K562 (cell line): ENCODE data around the gene SCAMP2. TPM values are rescaled to one million over a fixed set of nuclear protein-coding genes. Genes with fewer than 3 reads are reported as not detected.

ENCODE experiments used
- BHLHE40 ChIP-seq: IDR thresholded peaks from 2 replicates; pipeline ENCODE4 v1.6.1; 2011; ENCODE audit warnings: low read length, improper control_type of control experiment
- FOXJ3 ChIP-seq: sonication (generic); formaldehyde crosslinking; IDR thresholded peaks from 2 replicates; pipeline ENCODE4 v1.4.0; 2020; ENCODE audit warnings: mild to moderate bottlenecking, missing genetic modification reagents
- GATAD2A ChIP-seq: fragments of 450-650 bp; IDR thresholded peaks from 2 replicates; pipeline ENCODE4 v1.6.1; 2017
- HDAC6 ChIP-seq: IDR thresholded peaks from 2 replicates; pipeline ENCODE4 v1.6.1; 2012; ENCODE audit warnings: low read depth, mild to moderate bottlenecking, control low read depth, inconsistent platforms, low read length, moderate library complexity
- MCM2 ChIP-seq: fragments of 450-650 bp; IDR thresholded peaks from 2 replicates; pipeline ENCODE4 v1.6.1; 2017; ENCODE audit warnings: low read depth, mild to moderate bottlenecking
- MEF2D ChIP-seq: conservative IDR thresholded peaks from 2 replicates; pipeline ENCODE4 v1.6.1; 2016; ENCODE audit warnings: low read depth, missing genetic modification characterization, missing compliant biosample characterization
- SOX6 ChIP-seq: fragments of 450-650 bp; IDR thresholded peaks from 2 replicates; pipeline ENCODE4 v1.6.1; 2014; ENCODE audit warnings: mild to moderate bottlenecking
- polyA plus RNA-seq, 8 experiments: library from polyadenylated mRNA; depleted of rRNA in 4 of 8; stranded (reverse) in 5 of 8; unstranded in 3 of 8; fragments of >200 nt; fragmentation: Nextera tagmentation in 2 of 8; fragmentation: Illumina TruSeq in 1 of 8; extraction: Ambion mirVana in 2 of 8; extraction: Trizol in 1 of 8; gene quantifications; 2 replicates each; pipeline versions ENCODE4 v1.2.1 to v1.2.3, GENCODE V29; 2011 to 2014; ENCODE audit warnings: inconsistent platforms in 1 of 8, missing spikeins in 1 of 8
- total RNA-seq, 7 experiments: library from RNA; depleted of rRNA in 6 of 7; stranded (reverse); fragments of >200 nt in 6 of 7; fragmentation: Illumina TruSeq in 2 of 7; extraction: Trizol in 2 of 7; gene quantifications; 2 replicates each; pipeline versions ENCODE4 v1.2.1 to v1.2.3, GENCODE V29; 2011 to 2021; ENCODE audit warnings: low replicate concordance in 1 of 7
- TF ChIP-seq, protein P1 (sequence below): fragments of 200-600 bp; sonication (generic); IDR thresholded peaks from one replicate; pipeline ENCODE4 v1.6.1; 2012; ENCODE audit warnings: mild to moderate bottlenecking, low read depth, low read length, inconsistent platforms
- TF ChIP-seq, protein P2 (sequence below): fragments of 450-650 bp; IDR thresholded peaks from 2 replicates; pipeline ENCODE4 v1.6.1; 2018; ENCODE audit not compliant: partially characterized antibody
- TF ChIP-seq, protein P3 (sequence below): IDR thresholded peaks from 2 replicates; pipeline ENCODE4 v1.6.1; 2012; ENCODE audit warnings: low read depth, low read length, improper control_type of control experiment, borderline replicate concordance

Gene SCAMP2
- total and polyA plus RNA-seq, 9 of the 15 experiments (the other 6 are each of a cell fraction or from before 2014, with no cell fraction given): 5.9 to 61.1 (median 20.1) TPM

DNA sequence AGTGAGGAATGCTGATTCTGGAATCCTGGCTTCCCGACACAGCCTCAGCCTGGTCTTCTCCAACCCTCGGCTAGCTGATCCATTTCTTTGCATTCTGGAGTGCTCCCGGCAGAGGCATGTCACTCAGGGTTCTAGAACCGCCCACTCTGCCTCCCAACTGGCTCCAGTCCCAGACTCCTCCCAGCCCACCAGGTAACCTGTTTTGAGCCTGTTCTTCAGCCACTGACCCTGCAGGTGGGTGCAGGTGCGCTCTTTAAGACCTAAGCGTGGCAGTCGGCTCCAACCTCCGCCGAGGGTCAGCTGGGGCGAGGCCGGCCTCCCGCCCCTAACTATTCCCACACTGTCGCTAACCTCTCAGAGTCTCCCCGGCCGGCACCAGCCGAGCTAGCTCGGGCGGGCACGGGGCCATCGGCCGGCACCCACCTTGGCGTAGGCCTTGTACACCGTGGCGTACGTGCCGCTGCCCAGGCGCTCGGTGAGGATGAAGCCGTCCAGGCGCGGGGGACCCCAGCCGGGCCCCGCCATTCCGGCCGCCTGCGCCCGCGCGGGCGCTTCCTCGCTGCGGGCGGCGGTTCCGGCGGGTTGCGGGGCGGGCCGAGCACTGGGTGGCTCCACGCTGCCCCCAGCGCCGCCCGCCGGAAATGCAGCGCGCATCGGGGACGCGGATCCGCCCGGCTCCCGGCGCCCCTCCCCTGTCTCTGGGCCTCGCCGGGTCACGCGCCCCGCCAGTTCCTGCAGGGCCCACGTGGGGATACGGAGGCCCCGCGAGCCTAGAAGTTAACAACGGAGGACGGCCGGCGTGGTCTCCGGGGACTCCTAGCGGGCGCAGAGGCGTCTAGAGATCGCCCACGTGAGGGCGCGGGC, 30.4 kb downstream of the SCAMP2 start, which contains the start of gene ULK3 (continued):
- TF ChIP-seq, protein P1, sequence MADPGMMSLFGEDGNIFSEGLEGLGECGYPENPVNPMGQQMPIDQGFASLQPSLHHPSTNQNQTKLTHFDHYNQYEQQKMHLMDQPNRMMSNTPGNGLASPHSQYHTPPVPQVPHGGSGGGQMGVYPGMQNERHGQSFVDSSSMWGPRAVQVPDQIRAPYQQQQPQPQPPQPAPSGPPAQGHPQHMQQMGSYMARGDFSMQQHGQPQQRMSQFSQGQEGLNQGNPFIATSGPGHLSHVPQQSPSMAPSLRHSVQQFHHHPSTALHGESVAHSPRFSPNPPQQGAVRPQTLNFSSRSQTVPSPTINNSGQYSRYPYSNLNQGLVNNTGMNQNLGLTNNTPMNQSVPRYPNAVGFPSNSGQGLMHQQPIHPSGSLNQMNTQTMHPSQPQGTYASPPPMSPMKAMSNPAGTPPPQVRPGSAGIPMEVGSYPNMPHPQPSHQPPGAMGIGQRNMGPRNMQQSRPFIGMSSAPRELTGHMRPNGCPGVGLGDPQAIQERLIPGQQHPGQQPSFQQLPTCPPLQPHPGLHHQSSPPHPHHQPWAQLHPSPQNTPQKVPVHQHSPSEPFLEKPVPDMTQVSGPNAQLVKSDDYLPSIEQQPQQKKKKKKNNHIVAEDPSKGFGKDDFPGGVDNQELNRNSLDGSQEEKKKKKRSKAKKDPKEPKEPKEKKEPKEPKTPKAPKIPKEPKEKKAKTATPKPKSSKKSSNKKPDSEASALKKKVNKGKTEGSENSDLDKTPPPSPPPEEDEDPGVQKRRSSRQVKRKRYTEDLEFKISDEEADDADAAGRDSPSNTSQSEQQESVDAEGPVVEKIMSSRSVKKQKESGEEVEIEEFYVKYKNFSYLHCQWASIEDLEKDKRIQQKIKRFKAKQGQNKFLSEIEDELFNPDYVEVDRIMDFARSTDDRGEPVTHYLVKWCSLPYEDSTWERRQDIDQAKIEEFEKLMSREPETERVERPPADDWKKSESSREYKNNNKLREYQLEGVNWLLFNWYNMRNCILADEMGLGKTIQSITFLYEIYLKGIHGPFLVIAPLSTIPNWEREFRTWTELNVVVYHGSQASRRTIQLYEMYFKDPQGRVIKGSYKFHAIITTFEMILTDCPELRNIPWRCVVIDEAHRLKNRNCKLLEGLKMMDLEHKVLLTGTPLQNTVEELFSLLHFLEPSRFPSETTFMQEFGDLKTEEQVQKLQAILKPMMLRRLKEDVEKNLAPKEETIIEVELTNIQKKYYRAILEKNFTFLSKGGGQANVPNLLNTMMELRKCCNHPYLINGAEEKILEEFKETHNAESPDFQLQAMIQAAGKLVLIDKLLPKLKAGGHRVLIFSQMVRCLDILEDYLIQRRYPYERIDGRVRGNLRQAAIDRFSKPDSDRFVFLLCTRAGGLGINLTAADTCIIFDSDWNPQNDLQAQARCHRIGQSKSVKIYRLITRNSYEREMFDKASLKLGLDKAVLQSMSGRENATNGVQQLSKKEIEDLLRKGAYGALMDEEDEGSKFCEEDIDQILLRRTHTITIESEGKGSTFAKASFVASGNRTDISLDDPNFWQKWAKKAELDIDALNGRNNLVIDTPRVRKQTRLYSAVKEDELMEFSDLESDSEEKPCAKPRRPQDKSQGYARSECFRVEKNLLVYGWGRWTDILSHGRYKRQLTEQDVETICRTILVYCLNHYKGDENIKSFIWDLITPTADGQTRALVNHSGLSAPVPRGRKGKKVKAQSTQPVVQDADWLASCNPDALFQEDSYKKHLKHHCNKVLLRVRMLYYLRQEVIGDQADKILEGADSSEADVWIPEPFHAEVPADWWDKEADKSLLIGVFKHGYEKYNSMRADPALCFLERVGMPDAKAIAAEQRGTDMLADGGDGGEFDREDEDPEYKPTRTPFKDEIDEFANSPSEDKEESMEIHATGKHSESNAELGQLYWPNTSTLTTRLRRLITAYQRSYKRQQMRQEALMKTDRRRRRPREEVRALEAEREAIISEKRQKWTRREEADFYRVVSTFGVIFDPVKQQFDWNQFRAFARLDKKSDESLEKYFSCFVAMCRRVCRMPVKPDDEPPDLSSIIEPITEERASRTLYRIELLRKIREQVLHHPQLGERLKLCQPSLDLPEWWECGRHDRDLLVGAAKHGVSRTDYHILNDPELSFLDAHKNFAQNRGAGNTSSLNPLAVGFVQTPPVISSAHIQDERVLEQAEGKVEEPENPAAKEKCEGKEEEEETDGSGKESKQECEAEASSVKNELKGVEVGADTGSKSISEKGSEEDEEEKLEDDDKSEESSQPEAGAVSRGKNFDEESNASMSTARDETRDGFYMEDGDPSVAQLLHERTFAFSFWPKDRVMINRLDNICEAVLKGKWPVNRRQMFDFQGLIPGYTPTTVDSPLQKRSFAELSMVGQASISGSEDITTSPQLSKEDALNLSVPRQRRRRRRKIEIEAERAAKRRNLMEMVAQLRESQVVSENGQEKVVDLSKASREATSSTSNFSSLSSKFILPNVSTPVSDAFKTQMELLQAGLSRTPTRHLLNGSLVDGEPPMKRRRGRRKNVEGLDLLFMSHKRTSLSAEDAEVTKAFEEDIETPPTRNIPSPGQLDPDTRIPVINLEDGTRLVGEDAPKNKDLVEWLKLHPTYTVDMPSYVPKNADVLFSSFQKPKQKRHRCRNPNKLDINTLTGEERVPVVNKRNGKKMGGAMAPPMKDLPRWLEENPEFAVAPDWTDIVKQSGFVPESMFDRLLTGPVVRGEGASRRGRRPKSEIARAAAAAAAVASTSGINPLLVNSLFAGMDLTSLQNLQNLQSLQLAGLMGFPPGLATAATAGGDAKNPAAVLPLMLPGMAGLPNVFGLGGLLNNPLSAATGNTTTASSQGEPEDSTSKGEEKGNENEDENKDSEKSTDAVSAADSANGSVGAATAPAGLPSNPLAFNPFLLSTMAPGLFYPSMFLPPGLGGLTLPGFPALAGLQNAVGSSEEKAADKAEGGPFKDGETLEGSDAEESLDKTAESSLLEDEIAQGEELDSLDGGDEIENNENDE: no peak
- TF ChIP-seq, protein P2, sequence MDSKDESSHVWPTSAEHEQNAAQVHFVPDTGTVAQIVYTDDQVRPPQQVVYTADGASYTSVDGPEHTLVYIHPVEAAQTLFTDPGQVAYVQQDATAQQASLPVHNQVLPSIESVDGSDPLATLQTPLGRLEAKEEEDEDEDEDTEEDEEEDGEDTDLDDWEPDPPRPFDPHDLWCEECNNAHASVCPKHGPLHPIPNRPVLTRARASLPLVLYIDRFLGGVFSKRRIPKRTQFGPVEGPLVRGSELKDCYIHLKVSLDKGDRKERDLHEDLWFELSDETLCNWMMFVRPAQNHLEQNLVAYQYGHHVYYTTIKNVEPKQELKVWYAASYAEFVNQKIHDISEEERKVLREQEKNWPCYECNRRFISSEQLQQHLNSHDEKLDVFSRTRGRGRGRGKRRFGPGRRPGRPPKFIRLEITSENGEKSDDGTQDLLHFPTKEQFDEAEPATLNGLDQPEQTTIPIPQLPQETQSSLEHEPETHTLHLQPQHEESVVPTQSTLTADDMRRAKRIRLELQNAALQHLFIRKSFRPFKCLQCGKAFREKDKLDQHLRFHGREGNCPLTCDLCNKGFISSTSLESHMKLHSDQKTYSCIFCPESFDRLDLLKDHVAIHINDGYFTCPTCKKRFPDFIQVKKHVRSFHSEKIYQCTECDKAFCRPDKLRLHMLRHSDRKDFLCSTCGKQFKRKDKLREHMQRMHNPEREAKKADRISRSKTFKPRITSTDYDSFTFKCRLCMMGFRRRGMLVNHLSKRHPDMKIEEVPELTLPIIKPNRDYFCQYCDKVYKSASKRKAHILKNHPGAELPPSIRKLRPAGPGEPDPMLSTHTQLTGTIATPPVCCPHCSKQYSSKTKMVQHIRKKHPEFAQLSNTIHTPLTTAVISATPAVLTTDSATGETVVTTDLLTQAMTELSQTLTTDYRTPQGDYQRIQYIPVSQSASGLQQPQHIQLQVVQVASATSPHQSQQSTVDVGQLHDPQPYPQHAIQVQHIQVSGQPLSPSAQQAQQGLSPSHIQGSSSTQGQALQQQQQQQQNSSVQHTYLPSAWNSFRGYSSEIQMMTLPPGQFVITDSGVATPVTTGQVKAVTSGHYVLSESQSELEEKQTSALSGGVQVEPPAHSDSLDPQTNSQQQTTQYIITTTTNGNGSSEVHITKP: no peak
- TF ChIP-seq HDAC6 (no peak), SOX6 (0 out of 2 replicates have a peak, but pooled peaks have one; percentile 15), FOXJ3 (no peak), GATAD2A (0 out of 2 replicates have a peak, but pooled peaks have one; percentile 68), MCM2 (no peak), BHLHE40 (peak; percentile 77), MEF2D (tag) (no peak)
- TF ChIP-seq, protein P3, sequence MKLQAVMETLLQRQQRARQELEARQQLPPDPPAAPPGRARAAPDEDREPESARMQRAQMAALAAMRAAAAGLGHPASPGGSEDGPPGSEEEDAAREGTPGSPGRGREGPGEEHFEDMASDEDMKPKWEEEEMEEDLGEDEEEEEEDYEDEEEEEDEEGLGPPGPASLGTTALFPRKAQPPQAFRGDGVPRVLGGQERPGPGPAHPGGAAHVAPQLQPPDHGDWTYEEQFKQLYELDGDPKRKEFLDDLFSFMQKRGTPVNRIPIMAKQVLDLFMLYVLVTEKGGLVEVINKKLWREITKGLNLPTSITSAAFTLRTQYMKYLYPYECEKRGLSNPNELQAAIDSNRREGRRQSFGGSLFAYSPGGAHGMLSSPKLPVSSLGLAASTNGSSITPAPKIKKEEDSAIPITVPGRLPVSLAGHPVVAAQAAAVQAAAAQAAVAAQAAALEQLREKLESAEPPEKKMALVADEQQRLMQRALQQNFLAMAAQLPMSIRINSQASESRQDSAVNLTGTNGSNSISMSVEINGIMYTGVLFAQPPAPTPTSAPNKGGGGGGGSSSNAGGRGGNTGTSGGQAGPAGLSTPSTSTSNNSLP: no peak
